Neural cell (in vitro differentiated cells): Measurements from ENCODE around the gene PAPPA2.

ENCODE experiments used
- CTCF ChIP-seq: fragments of 450-650 bp; IDR thresholded peaks from 2 replicates; pipeline ENCODE4 v1.5.1; 2014; ENCODE audit warnings: antibody characterized with exemption, mild to moderate bottlenecking, moderate library complexity; ENCODE audit not compliant: poor library complexity, severe bottlenecking
- EP300 ChIP-seq: fragments of 450-650 bp; conservative IDR thresholded peaks from 2 replicates; pipeline ENCODE4 v1.6.1; 2014; ENCODE audit warnings: antibody characterized with exemption, mild to moderate bottlenecking, moderate library complexity; ENCODE audit not compliant: poor library complexity, severe bottlenecking
- EZH2 ChIP-seq: fragments of 200-600, 300-800 bp; shearing (Covaris generic), sonication (generic); IDR thresholded peaks from 2 replicates; pipeline ENCODE4 v1.6.1; 2014; ENCODE audit warnings: antibody characterized with exemption, low read length, borderline replicate concordance, mild to moderate bottlenecking; ENCODE audit not compliant: insufficient read depth, poor library complexity, severe bottlenecking
- MXI1 ChIP-seq: fragments of 450-650 bp; conservative IDR thresholded peaks from 2 replicates; pipeline ENCODE4 v1.6.1; 2014; ENCODE audit warnings: antibody characterized with exemption, mild to moderate bottlenecking; ENCODE audit not compliant: poor library complexity, severe bottlenecking
- SMC3 ChIP-seq: fragments of 450-650 bp; conservative IDR thresholded peaks from 2 replicates; pipeline ENCODE4 v1.6.1; 2014; ENCODE audit warnings: antibody characterized with exemption, mild to moderate bottlenecking, moderate library complexity; ENCODE audit not compliant: poor library complexity
- TAF1 ChIP-seq: IDR thresholded peaks from 2 replicates; pipeline ENCODE4 v1.6.1; 2012; ENCODE audit warnings: low read depth

GRCh38 chr1:176850871-176851270 is 387.9 kb downstream of the PAPPA2 start:
- TF ChIP-seq CTCF, result no peak
- no peak for TF ChIP-seq EZH2
- no peak for TF ChIP-seq EP300
- no peak for TF ChIP-seq SMC3
- no peak for TF ChIP-seq MXI1
- no peak for TF ChIP-seq TAF1
